Neural progenitor cell (in vitro differentiated cells): ENCODE measurements around the gene TLE4.

Experiments
- EZH2 ChIP-seq: fragments of 200-600 bp; sonication (generic); IDR thresholded peaks from 2 replicates; pipeline ENCODE4 v1.6.1; 2017; ENCODE audit warnings: antibody characterized with exemption, mild to moderate bottlenecking, moderate library complexity
- TF ChIP-seq, protein P1 (sequence below): fragments of 200-600 bp; sonication (generic); IDR thresholded peaks from 2 replicates; pipeline ENCODE4 v1.5.1; 2017; ENCODE audit warnings: antibody characterized with exemption, mild to moderate bottlenecking

DNA sequence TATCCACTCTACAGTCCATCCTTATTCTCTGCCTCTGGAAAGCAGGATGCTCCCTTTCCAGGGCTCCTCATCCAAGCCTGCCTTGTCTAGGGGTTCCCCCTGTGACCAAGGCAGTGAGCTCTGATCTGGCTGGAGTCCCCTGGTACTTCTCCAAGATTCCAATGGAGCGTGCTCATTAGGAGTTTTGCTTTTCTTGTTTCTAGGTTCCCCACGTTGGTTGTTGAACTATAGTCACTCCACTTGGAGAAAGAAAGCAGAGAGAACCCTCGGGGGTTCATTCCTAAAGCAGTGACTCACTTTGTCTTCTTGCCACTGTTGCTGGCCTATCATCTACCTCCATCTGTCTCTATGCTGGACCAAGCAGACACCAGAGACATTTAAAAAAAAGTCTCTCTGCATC lies 192.6 kb downstream of the TLE4 start:
- TF ChIP-seq, protein P1, sequence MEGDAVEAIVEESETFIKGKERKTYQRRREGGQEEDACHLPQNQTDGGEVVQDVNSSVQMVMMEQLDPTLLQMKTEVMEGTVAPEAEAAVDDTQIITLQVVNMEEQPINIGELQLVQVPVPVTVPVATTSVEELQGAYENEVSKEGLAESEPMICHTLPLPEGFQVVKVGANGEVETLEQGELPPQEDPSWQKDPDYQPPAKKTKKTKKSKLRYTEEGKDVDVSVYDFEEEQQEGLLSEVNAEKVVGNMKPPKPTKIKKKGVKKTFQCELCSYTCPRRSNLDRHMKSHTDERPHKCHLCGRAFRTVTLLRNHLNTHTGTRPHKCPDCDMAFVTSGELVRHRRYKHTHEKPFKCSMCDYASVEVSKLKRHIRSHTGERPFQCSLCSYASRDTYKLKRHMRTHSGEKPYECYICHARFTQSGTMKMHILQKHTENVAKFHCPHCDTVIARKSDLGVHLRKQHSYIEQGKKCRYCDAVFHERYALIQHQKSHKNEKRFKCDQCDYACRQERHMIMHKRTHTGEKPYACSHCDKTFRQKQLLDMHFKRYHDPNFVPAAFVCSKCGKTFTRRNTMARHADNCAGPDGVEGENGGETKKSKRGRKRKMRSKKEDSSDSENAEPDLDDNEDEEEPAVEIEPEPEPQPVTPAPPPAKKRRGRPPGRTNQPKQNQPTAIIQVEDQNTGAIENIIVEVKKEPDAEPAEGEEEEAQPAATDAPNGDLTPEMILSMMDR, result no peak
- TF ChIP-seq EZH2, result no peak
